Measurements from ENCODE around the gene GRAP2. TPM values are rescaled to one million over a fixed set of nuclear protein-coding genes. Genes with fewer than 3 reads are reported as not detected.

GRAP2 gene
- total and polyA plus RNA-seq, 2 donors (not counting 1 experiment from before 2014, with no cell fraction given): 13.5 to 26.4 TPM

GRCh38 chr22:39983346-39983745 lies 82.5 kb downstream of the GRAP2 start:
- H4K20me1 ChIP-seq (ENCODE audit: control insufficient read depth, insufficient read depth, low read length, poor library complexity, severe bottlenecking): no peaks in the 10 kb centered on the region
- no peak overlapping the region for H3K4me3 Mint-ChIP-seq
- no peaks in the 10 kb centered on the region for H3K79me2 ChIP-seq (ENCODE audit: control insufficient read depth, insufficient read depth, low read length)
- no peaks in the 10 kb centered on the region for H3K4me1 Mint-ChIP-seq
- ChIA-PET CTCF (no interaction called here), POLR2A (no interaction called here)
- H3K4me3 ChIP-seq (ENCODE audit: control extremely low read depth in 1 of 5, extremely low read depth in 1 of 5, insufficient read depth in 1 of 5, low read depth in 2 of 5, low read length in 4 of 5): no peak overlapping the region
- ATAC-seq (ENCODE audit: low read depth) (no peak), DNase-seq (no peak)
- H3K27me3 ChIP-seq (replicated peaks in 1 of 4; ENCODE audit: control extremely low read depth in 1 of 4, control insufficient read depth in 3 of 4, insufficient read depth in 4 of 4, low read length in 3 of 4): peaks cover 0 to 17% (median 0%) of the 10 kb centered on the region in 4 experiments
- no peak for TF ChIP-seq EZH2 (IDR thresholded peaks at IDR 0.05; ENCODE audit: borderline replicate concordance, insufficient read depth, low read depth, low read length, poor library complexity, severe bottlenecking)
- TF ChIP-seq CTCF (IDR thresholded peaks at IDR 0.05): no peak
- no peak overlapping the region for H3K9ac ChIP-seq (ENCODE audit: low read length)
- H3K9me3 Mint-ChIP-seq (ENCODE audit: insufficient read depth): no peaks in the 10 kb centered on the region
- H3K4me2 ChIP-seq (replicated peaks; ENCODE audit: low read depth, low read length, poor library complexity, severe bottlenecking): no peak overlapping the region
- intact Hi-C loops (cut with micrococcal nuclease): no loop called here
- WGBS (ENCODE audit: insufficient coverage): 85% methylated on average over 4 of the region's 4 CpGs
- no peaks in the 10 kb centered on the region for H3K4me1 ChIP-seq (ENCODE audit: control insufficient read depth in 2 of 2, insufficient read depth in 2 of 2, low read length in 2 of 2)
- no peaks in the 10 kb centered on the region for H3K9me3 ChIP-seq (ENCODE audit: control extremely low read depth in 1 of 3, control insufficient read depth in 2 of 3, insufficient read depth in 1 of 3, low read length in 2 of 3)
- no peak overlapping the region for H3K27ac Mint-ChIP-seq
- no peak overlapping the region for H3K27ac ChIP-seq (ENCODE audit: low read length in 2 of 2)
- H3K27me3 Mint-ChIP-seq: peaks cover 48% of the 10 kb centered on the region
- no peaks in the 10 kb centered on the region for H3K36me3 ChIP-seq (replicated peaks in 1 of 2; ENCODE audit: control extremely low read depth in 1 of 2, control insufficient read depth in 1 of 2, extremely low read depth in 1 of 2, insufficient read depth in 2 of 2, low read length in 1 of 2)
- no peak overlapping the region for H2AFZ ChIP-seq (ENCODE audit: insufficient read depth, low read depth, low read length, poor library complexity, severe bottlenecking)

GRCh38 chr22:39984006-39984405 lies 83.1 kb downstream of the GRAP2 start:
- no peaks in the 10 kb centered on the region for H4K20me1 ChIP-seq (ENCODE audit: control insufficient read depth, insufficient read depth, low read length, poor library complexity, severe bottlenecking)
- DNase-seq: no peak
- no peaks in the 10 kb centered on the region for H3K9me3 ChIP-seq (ENCODE audit: control extremely low read depth in 1 of 3, control insufficient read depth in 2 of 3, insufficient read depth in 1 of 3, low read length in 2 of 3)
- no peak for TF ChIP-seq CTCF (IDR thresholded peaks at IDR 0.05)
- TF ChIP-seq EZH2 (IDR thresholded peaks at IDR 0.05; ENCODE audit: borderline replicate concordance, insufficient read depth, low read depth, low read length, poor library complexity, severe bottlenecking): no peak
- H3K4me1 ChIP-seq (ENCODE audit: control insufficient read depth in 2 of 2, insufficient read depth in 2 of 2, low read length in 2 of 2): no peaks in the 10 kb centered on the region
- Mint-ChIP-seq H3K27me3 (peaks cover 52% of the 10 kb centered on the region), H3K4me1 (no peaks in the 10 kb centered on the region), H3K9me3 (ENCODE audit: insufficient read depth) (no peaks in the 10 kb centered on the region), H3K4me3 (no peak overlapping the region), H3K27ac (no peak overlapping the region)
- intact Hi-C loops (cut with micrococcal nuclease): no loop called here
- no peak overlapping the region for H2AFZ ChIP-seq (ENCODE audit: insufficient read depth, low read depth, low read length, poor library complexity, severe bottlenecking)
- 72% methylated on average over 2 of the region's 2 CpGs for WGBS (ENCODE audit: insufficient coverage)
- peaks cover 0 to 17% (median 0%) of the 10 kb centered on the region in 4 experiments for H3K27me3 ChIP-seq (replicated peaks in 1 of 4; ENCODE audit: control extremely low read depth in 1 of 4, control insufficient read depth in 3 of 4, insufficient read depth in 4 of 4, low read length in 3 of 4)
- no peak for ATAC-seq (ENCODE audit: low read depth)
- H3K79me2 ChIP-seq (ENCODE audit: control insufficient read depth, insufficient read depth, low read length): no peaks in the 10 kb centered on the region
- H3K4me2 ChIP-seq (replicated peaks; ENCODE audit: low read depth, low read length, poor library complexity, severe bottlenecking): no peak overlapping the region
- POLR2A ChIA-PET: interaction anchor here (0.5 kb wide), 1 partner anchor 299 kb away, joined by 4 read pairs; no protein-coding TSS in a partner anchor
- CTCF ChIA-PET: interaction anchor here (1.8 kb wide), 1 partner anchor 41 kb away, joined by 3 read pairs; no protein-coding TSS in a partner anchor
- H3K9ac ChIP-seq (ENCODE audit: low read length): no peak overlapping the region
- H3K4me3 ChIP-seq (ENCODE audit: control extremely low read depth in 1 of 5, extremely low read depth in 1 of 5, insufficient read depth in 1 of 5, low read depth in 2 of 5, low read length in 4 of 5): no peak overlapping the region
- H3K36me3 ChIP-seq (replicated peaks in 1 of 2; ENCODE audit: control extremely low read depth in 1 of 2, control insufficient read depth in 1 of 2, extremely low read depth in 1 of 2, insufficient read depth in 2 of 2, low read length in 1 of 2): no peaks in the 10 kb centered on the region
- H3K27ac ChIP-seq (ENCODE audit: low read length in 2 of 2): no peak overlapping the region
